ENCODE results near the gene PRR33. TPM values are rescaled to one million over a fixed set of nuclear protein-coding genes. Genes with fewer than 3 reads are reported as not detected.

Gene PRR33
- total RNA-seq, 2 experiments from 2014 or later = not detected

DNA sequence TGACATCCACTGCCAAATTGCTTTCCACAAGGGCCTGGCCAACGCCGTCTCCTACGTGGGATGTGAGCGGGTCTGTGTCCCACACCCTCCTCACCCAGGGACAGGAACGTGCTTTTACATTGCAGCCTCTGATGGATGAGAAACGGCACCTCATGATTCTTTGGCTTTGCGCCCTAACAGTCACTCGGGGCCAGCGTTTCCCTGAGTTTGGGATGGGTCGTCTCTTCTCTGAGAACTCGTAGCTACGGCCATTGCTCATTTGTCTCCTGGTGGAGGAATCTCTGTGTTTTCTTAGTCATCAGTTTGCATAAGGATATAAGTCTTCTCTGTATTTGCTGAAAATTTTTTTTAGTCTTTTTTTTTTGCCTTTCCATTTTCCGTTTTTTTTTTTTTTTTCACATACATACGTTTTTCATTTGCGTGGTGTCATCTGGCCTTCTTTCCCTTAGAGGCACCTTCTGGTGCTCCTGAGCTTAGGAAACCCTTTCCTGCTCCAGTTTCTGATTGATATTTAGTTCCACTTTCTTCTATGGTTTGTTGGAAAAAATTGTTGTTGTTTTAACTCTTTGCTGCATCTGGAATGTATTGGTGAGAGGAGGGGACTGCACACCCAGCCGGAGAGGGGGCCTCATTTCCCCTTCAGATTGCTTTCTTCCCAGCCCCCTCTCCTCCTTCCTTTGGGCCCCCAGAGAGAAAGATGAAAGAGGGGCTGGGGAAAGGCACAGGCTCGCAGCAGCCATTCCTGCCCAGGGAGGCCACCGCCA is 39.8 kb upstream of the PRR33 start:
- no peak overlapping the region for H3K4me3 ChIP-seq (ENCODE audit: low read length)
- peaks cover 6% of the 10 kb centered on the region for H3K4me1 ChIP-seq (ENCODE audit: insufficient read depth, low read length)
- DNase-seq = no peak
- CTCF ChIA-PET = interaction anchor here (1.2 kb wide), 1 partner anchor 80 kb away, joined by 3 read pairs; no protein-coding TSS in a partner anchor
- intact Hi-C loops (cut with DNase I, micrococcal nuclease) = no loop called here
- no peaks in the 10 kb centered on the region for H3K27me3 ChIP-seq (ENCODE audit: control insufficient read depth in 1 of 2, insufficient read depth in 2 of 2, low read length in 2 of 2)
- no peak overlapping the region for H3K27ac Mint-ChIP-seq
- no peaks in the 10 kb centered on the region for H3K4me1 Mint-ChIP-seq (ENCODE audit: low read depth)
- H3K9me3 Mint-ChIP-seq = no peaks in the 10 kb centered on the region
- H3K4me3 Mint-ChIP-seq = no peak overlapping the region
- POLR2A ChIA-PET = no interaction called here
- no peak overlapping the region for H3K27ac ChIP-seq (ENCODE audit: low read depth in 1 of 2, low read length in 2 of 2)
- H3K36me3 ChIP-seq (ENCODE audit: insufficient read depth, low read length) = no peaks in the 10 kb centered on the region
- no peak for ATAC-seq (ENCODE audit: poor library complexity)
- TF ChIP-seq, protein P1, sequence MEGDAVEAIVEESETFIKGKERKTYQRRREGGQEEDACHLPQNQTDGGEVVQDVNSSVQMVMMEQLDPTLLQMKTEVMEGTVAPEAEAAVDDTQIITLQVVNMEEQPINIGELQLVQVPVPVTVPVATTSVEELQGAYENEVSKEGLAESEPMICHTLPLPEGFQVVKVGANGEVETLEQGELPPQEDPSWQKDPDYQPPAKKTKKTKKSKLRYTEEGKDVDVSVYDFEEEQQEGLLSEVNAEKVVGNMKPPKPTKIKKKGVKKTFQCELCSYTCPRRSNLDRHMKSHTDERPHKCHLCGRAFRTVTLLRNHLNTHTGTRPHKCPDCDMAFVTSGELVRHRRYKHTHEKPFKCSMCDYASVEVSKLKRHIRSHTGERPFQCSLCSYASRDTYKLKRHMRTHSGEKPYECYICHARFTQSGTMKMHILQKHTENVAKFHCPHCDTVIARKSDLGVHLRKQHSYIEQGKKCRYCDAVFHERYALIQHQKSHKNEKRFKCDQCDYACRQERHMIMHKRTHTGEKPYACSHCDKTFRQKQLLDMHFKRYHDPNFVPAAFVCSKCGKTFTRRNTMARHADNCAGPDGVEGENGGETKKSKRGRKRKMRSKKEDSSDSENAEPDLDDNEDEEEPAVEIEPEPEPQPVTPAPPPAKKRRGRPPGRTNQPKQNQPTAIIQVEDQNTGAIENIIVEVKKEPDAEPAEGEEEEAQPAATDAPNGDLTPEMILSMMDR (IDR thresholded peaks at IDR 0.05) = no peak
- no peaks in the 10 kb centered on the region for H3K36me3 Mint-ChIP-seq (ENCODE audit: low read depth)
- no peaks in the 10 kb centered on the region for H3K9me3 ChIP-seq (ENCODE audit: control insufficient read depth in 1 of 2, insufficient read depth in 1 of 2, low read length in 2 of 2)
- no peaks in the 10 kb centered on the region for H3K27me3 Mint-ChIP-seq

DNA sequence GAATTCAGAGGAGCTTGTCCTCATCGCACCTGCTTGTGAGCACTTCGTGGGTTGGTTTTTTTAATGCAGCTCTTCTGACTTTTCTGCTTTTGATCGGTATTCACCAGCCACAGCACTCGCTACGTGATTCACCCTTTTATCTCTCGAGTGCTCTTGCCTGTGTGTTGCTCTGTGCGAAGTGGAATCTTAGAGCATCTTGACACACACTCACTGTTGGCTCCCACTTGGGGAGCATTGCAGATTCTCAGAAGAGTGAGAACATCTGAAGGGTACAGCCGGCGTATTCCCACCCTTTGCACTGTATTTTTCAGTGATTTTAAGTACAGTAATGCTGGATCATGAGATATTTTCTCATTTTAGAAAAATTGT is 38.8 kb upstream of the PRR33 start:
- ATAC-seq (ENCODE audit: poor library complexity) (peak; percentile 63), DNase-seq (peak in 1 of 14 experiments; percentile 23)
- Histone ChIP-seq H3K4me3 (ENCODE audit: low read length) (no peak overlapping the region), H3K4me1 (ENCODE audit: insufficient read depth, low read length) (peaks cover 6% of the 10 kb centered on the region), H3K27ac (ENCODE audit: low read depth in 1 of 2, low read length in 2 of 2) (no peak overlapping the region), H3K9me3 (ENCODE audit: control insufficient read depth in 1 of 2, insufficient read depth in 1 of 2, low read length in 2 of 2) (no peaks in the 10 kb centered on the region), H3K36me3 (ENCODE audit: insufficient read depth, low read length) (no peaks in the 10 kb centered on the region), H3K27me3 (ENCODE audit: control insufficient read depth in 1 of 2, insufficient read depth in 2 of 2, low read length in 2 of 2) (no peaks in the 10 kb centered on the region)
- H3K4me3 Mint-ChIP-seq = no peak overlapping the region
- no peaks in the 10 kb centered on the region for H3K27me3 Mint-ChIP-seq
- intact Hi-C loops (cut with DNase I, micrococcal nuclease) = no loop called here
- TF ChIP-seq, protein P1 (IDR thresholded peaks at IDR 0.05) = no peak
- CTCF ChIA-PET = no interaction called here
- H3K36me3 Mint-ChIP-seq (ENCODE audit: low read depth) = no peaks in the 10 kb centered on the region
- H3K4me1 Mint-ChIP-seq (ENCODE audit: low read depth) = no peaks in the 10 kb centered on the region
- no peaks in the 10 kb centered on the region for H3K9me3 Mint-ChIP-seq
- H3K27ac Mint-ChIP-seq = no peak overlapping the region
- POLR2A ChIA-PET = interaction anchor here (0.7 kb wide), 1 partner anchor 76 kb away, joined by 3 read pairs; no protein-coding TSS in a partner anchor

DNA sequence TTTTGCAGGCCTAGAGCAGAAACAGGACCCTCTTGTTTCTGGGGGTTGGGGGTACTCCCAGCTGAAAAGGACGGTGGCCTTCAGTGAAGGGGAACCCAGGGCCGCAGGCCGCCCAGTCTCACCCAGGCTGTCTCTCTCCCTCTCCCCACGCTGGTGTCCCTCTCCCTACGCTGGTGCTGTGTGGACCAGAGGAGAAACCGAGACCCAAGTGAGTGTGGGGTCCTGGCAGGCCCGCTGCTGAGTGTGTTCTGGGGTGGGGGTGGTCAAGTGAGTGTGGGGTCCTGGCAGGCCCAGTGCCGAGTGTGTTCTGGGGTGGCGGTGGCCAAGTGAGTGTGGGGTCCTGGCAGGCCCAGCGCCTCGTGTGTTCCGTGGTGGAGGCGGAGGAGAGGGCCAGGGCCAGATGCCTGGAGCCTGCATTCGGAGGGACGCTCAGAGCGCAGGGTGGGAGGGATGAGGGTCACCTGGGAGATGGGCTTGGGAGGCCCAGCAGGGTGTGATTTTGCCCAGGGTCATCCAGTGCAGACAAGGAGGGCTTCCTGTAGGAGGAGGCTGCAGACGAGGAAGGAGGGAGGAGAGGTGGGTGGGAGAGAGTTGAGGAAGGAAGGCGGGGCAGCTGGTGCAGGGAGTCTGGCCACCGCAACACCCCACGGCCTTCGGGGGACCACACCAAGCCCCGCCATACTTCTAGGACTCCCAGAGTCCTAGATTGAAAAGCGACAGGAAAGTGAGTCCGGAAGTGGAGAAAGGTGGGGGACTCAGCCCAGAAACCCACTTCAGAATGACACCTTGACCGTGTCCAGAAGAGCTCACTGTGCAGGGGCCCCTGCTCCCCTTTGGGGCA is 38.1 kb upstream of the PRR33 start:
- Mint-ChIP-seq H3K36me3 (ENCODE audit: low read depth) (no peaks in the 10 kb centered on the region), H3K27me3 (no peaks in the 10 kb centered on the region), H3K4me3 (no peak overlapping the region), H3K9me3 (no peaks in the 10 kb centered on the region), H3K4me1 (ENCODE audit: low read depth) (no peaks in the 10 kb centered on the region), H3K27ac (no peak overlapping the region)
- POLR2A ChIA-PET = interaction anchor here (0.7 kb wide), 1 partner anchor 75 kb away, joined by 3 read pairs; no protein-coding TSS in a partner anchor
- H3K4me3 ChIP-seq (ENCODE audit: low read length) = no peak overlapping the region
- TF ChIP-seq, protein P1 (IDR thresholded peaks at IDR 0.05) = no peak
- peaks cover 6% of the 10 kb centered on the region for H3K4me1 ChIP-seq (ENCODE audit: insufficient read depth, low read length)
- DNase-seq = peak in 1 of 14 experiments; percentile 16
- no peak overlapping the region for H3K27ac ChIP-seq (ENCODE audit: low read depth in 1 of 2, low read length in 2 of 2)
- CTCF ChIA-PET = no interaction called here
- intact Hi-C loops (cut with DNase I, micrococcal nuclease) = no loop called here
- ATAC-seq (ENCODE audit: poor library complexity) = no peak
- H3K36me3 ChIP-seq (ENCODE audit: insufficient read depth, low read length) = no peaks in the 10 kb centered on the region
- no peaks in the 10 kb centered on the region for H3K9me3 ChIP-seq (ENCODE audit: control insufficient read depth in 1 of 2, insufficient read depth in 1 of 2, low read length in 2 of 2)
- no peaks in the 10 kb centered on the region for H3K27me3 ChIP-seq (ENCODE audit: control insufficient read depth in 1 of 2, insufficient read depth in 2 of 2, low read length in 2 of 2)

Measured in CD4-positive, alpha-beta T cell (primary cell).